ENCODE results near the gene PLXDC1. TPM values are rescaled to one million over a fixed set of nuclear protein-coding genes. Genes with fewer than 3 reads are reported as not detected.

Gene PLXDC1
- total and polyA plus RNA-seq, 2 donors (not counting 1 experiment from before 2014, with no cell fraction given) = 5.8 to 6.3 TPM

GRCh38 chr17:39116224-39116623 is 35.2 kb downstream of the PLXDC1 start:
- H3K4me1 ChIP-seq (ENCODE audit: control insufficient read depth, extremely low read depth, insufficient read depth, low read length) = peaks cover 13% of the 10 kb centered on the region
- H3K27ac ChIP-seq (ENCODE audit: insufficient read depth, low read length) = no peak overlapping the region
- no peak for DNase-seq (ENCODE audit: low read depth in 2 of 2)
- no peak for TF ChIP-seq CTCF (conservative IDR thresholded peaks at IDR 0.05 in 1 of 2, IDR thresholded peaks at IDR 0.05 in 1 of 2; ENCODE audit: low read depth in 1 of 2, low read length in 2 of 2)
- TF ChIP-seq EZH2 (IDR thresholded peaks at IDR 0.05; ENCODE audit: low read length, missing control alignments) = no peak
- no peak overlapping the region for H2AFZ ChIP-seq (ENCODE audit: low read length)
- H3K9ac ChIP-seq (ENCODE audit: insufficient read depth, low read length) = no peak overlapping the region
- H3K27me3 ChIP-seq (ENCODE audit: control insufficient read depth, insufficient read depth, low read length) = no peaks in the 10 kb centered on the region
- H3K4me2 ChIP-seq (ENCODE audit: extremely low read depth, insufficient read depth, low read length) = no peak overlapping the region
- no peaks in the 10 kb centered on the region for H3K79me2 ChIP-seq (ENCODE audit: control insufficient read depth, insufficient read depth, low read length)
- no peaks in the 10 kb centered on the region for H3K9me3 ChIP-seq (ENCODE audit: control insufficient read depth, insufficient read depth, low read depth, low read length)
- H3K36me3 ChIP-seq (ENCODE audit: control insufficient read depth, insufficient read depth, low read length) = no peaks in the 10 kb centered on the region
- H4K20me1 ChIP-seq (ENCODE audit: control insufficient read depth, extremely low read depth, insufficient read depth, low read length) = no peaks in the 10 kb centered on the region
- H3K4me3 ChIP-seq (replicated peaks in 1 of 4; ENCODE audit: control extremely low read depth in 1 of 4, insufficient read depth in 1 of 4, low read depth in 3 of 4, low read length in 4 of 4) = no peak overlapping the region

GRCh38 chr17:39115135-39115534 is 36.3 kb downstream of the PLXDC1 start:
- TF ChIP-seq EZH2 (IDR thresholded peaks at IDR 0.05; ENCODE audit: low read length, missing control alignments) (no peak), CTCF (conservative IDR thresholded peaks at IDR 0.05 in 1 of 2, IDR thresholded peaks at IDR 0.05 in 1 of 2; ENCODE audit: low read depth in 1 of 2, low read length in 2 of 2) (no peak)
- Histone ChIP-seq H3K4me2 (ENCODE audit: extremely low read depth, insufficient read depth, low read length) (peak overlapping the region; percentile 81), H3K4me3 (replicated peaks in 1 of 4; ENCODE audit: control extremely low read depth in 1 of 4, insufficient read depth in 1 of 4, low read depth in 3 of 4, low read length in 4 of 4) (no peak overlapping the region)

GRCh38 chr17:39114723-39115122 is 36.7 kb downstream of the PLXDC1 start:
- H3K4me3 ChIP-seq (replicated peaks in 1 of 4; ENCODE audit: control extremely low read depth in 1 of 4, insufficient read depth in 1 of 4, low read depth in 3 of 4, low read length in 4 of 4) = no peak overlapping the region

More at GRCh38 chr17:39115135-39115534, 36.3 kb downstream of the PLXDC1 start:
- Histone ChIP-seq H3K27ac (ENCODE audit: insufficient read depth, low read length) (peak overlapping the region; percentile 46), H3K9me3 (ENCODE audit: control insufficient read depth, insufficient read depth, low read depth, low read length) (no peaks in the 10 kb centered on the region), H3K36me3 (ENCODE audit: control insufficient read depth, insufficient read depth, low read length) (no peaks in the 10 kb centered on the region), H3K27me3 (ENCODE audit: control insufficient read depth, insufficient read depth, low read length) (peaks cover 6% of the 10 kb centered on the region), H3K4me1 (ENCODE audit: control insufficient read depth, extremely low read depth, insufficient read depth, low read length) (peaks cover 13% of the 10 kb centered on the region), H3K79me2 (ENCODE audit: control insufficient read depth, insufficient read depth, low read length) (no peaks in the 10 kb centered on the region), H2AFZ (ENCODE audit: low read length) (peak overlapping the region; percentile 92), H3K9ac (ENCODE audit: insufficient read depth, low read length) (no peak overlapping the region), H4K20me1 (ENCODE audit: control insufficient read depth, extremely low read depth, insufficient read depth, low read length) (no peaks in the 10 kb centered on the region)
- peak in 1 of 2 donors; percentile 25 for DNase-seq (ENCODE audit: low read depth in 2 of 2)

More at GRCh38 chr17:39114723-39115122, 36.7 kb downstream of the PLXDC1 start:
- Histone ChIP-seq H3K9me3 (ENCODE audit: control insufficient read depth, insufficient read depth, low read depth, low read length) (no peaks in the 10 kb centered on the region), H4K20me1 (ENCODE audit: control insufficient read depth, extremely low read depth, insufficient read depth, low read length) (no peaks in the 10 kb centered on the region), H3K4me1 (ENCODE audit: control insufficient read depth, extremely low read depth, insufficient read depth, low read length) (peaks cover 13% of the 10 kb centered on the region), H3K4me2 (ENCODE audit: extremely low read depth, insufficient read depth, low read length) (peak overlapping the region; percentile 81), H3K36me3 (ENCODE audit: control insufficient read depth, insufficient read depth, low read length) (no peaks in the 10 kb centered on the region), H3K79me2 (ENCODE audit: control insufficient read depth, insufficient read depth, low read length) (no peaks in the 10 kb centered on the region), H3K9ac (ENCODE audit: insufficient read depth, low read length) (no peak overlapping the region), H3K27me3 (ENCODE audit: control insufficient read depth, insufficient read depth, low read length) (peaks cover 6% of the 10 kb centered on the region), H3K27ac (ENCODE audit: insufficient read depth, low read length) (peak overlapping the region; percentile 46), H2AFZ (ENCODE audit: low read length) (peak overlapping the region; percentile 92)
- TF ChIP-seq CTCF (conservative IDR thresholded peaks at IDR 0.05 in 1 of 2, IDR thresholded peaks at IDR 0.05 in 1 of 2; ENCODE audit: low read depth in 1 of 2, low read length in 2 of 2) = no peak
- no peak for TF ChIP-seq EZH2 (IDR thresholded peaks at IDR 0.05; ENCODE audit: low read length, missing control alignments)
- no peak for DNase-seq (ENCODE audit: low read depth in 2 of 2)

All from fibroblast of lung (primary cell).